ENCODE results near the gene PARP4. TPM values are rescaled to one million over a fixed set of nuclear protein-coding genes. Genes with fewer than 3 reads are reported as not detected.
A peak's percentile ranks its signal among the peaks of the same experiment; 100 is the strongest.
"Not testable (repeated sequence)": the region's sequence is repeated elsewhere in the genome, so short reads cannot be mapped to it uniquely, and the experiment has no call there.

The PARP4 gene
- 147 TPM for total RNA-seq

- peak; percentile 82 for DNase-seq (ENCODE audit: low spot score)
Observed at GRCh38 chr13:24512197-24512907, at the start of gene PARP4. TSS of gene PARP4 (minus strand) at chr13:24512778. CDS start at chr13:24503776, 9,002 bp downstream.

- DNase-seq (ENCODE audit: low spot score): not testable (repeated sequence)
Observed at GRCh38 chr13:24560579-24561187, 48.1 kb upstream of the PARP4 start.

- DNase-seq (ENCODE audit: low spot score): not testable (repeated sequence)
Observed at GRCh38 chr13:24559431-24560218, 47.0 kb upstream of the PARP4 start.

GRCh38 chr13:24557081-24557480, 44.5 kb upstream of the PARP4 start:
- no peak for DNase-seq (ENCODE audit: low spot score)

- not testable (repeated sequence) for DNase-seq (ENCODE audit: low spot score)
Observed at GRCh38 chr13:24553892-24554291, 41.3 kb upstream of the PARP4 start.

GRCh38 chr13:24541476-24542352, 29.1 kb upstream of the PARP4 start:
- DNase-seq (ENCODE audit: low spot score): not testable (repeated sequence)

- DNase-seq (ENCODE audit: low spot score): no peak
Observed at GRCh38 chr13:24541127-24541475, 28.5 kb upstream of the PARP4 start.

GRCh38 chr13:24540236-24541126, 27.9 kb upstream of the PARP4 start:
- DNase-seq (ENCODE audit: low spot score): no peak

- DNase-seq (ENCODE audit: low spot score): no peak
Observed at GRCh38 chr13:24539500-24540165, 27.1 kb upstream of the PARP4 start.

- DNase-seq (ENCODE audit: low spot score): no peak
Observed at GRCh38 chr13:24529478-24529877, 16.9 kb upstream of the PARP4 start.

GRCh38 chr13:24528816-24529398, 16.3 kb upstream of the PARP4 start:
- DNase-seq (ENCODE audit: low spot score): no peak

- no peak for DNase-seq (ENCODE audit: low spot score)
Observed at GRCh38 chr13:24527266-24527775, 14.7 kb upstream of the PARP4 start.

GRCh38 chr13:24520733-24521132, 8.2 kb upstream of the PARP4 start:
- no peak for DNase-seq (ENCODE audit: low spot score)

- DNase-seq (ENCODE audit: low spot score): no peak
Observed at GRCh38 chr13:24516919-24517318, 4.3 kb upstream of the PARP4 start.

- DNase-seq (ENCODE audit: low spot score): no peak
Observed at GRCh38 chr13:24512908-24513213, 283 bp upstream of the PARP4 start.

GRCh38 chr13:24511816-24512196, 772 bp downstream of the PARP4 start:
- no peak for DNase-seq (ENCODE audit: low spot score)

- DNase-seq (ENCODE audit: low spot score): peak; percentile 41
Observed at GRCh38 chr13:24511019-24511815, 1.4 kb downstream of the PARP4 start.

- DNase-seq (ENCODE audit: low spot score): no peak
Observed at GRCh38 chr13:24506698-24507335, 5.8 kb downstream of the PARP4 start.

Data from mucosa of gallbladder (tissue), 1 donor.